HL-60 (cell line): ENCODE results near the gene CLDN14.

Experiments used
- DNase-seq, 2 experiments: peaks; one replicate each; pipeline ENCODE4 v3.0.0-alpha.2; 2010 to 2020; ENCODE audit warnings: low read depth in 1 of 2, low spot score in 1 of 2
- H3K27ac ChIP-seq: fragments of 250-450 bp; sonication (Bioruptor Pico); replicated peaks from 2 replicates; pipeline ENCODE4 v1.5.1; 2020; ENCODE audit warnings: mild to moderate bottlenecking, moderate library complexity
- H3K27me3 ChIP-seq: fragments of 250-450 bp; sonication (Bioruptor Pico); 2 replicates; pipeline ENCODE4 v1.5.1; 2021; ENCODE audit warnings: mild to moderate bottlenecking, moderate library complexity; ENCODE audit not compliant: insufficient read depth, poor library complexity, severe bottlenecking
- H3K4me3 ChIP-seq: replicated peaks from 2 replicates; pipeline ENCODE4 v1.5.1; 2011; ENCODE audit warnings: mild to moderate bottlenecking, control low read depth, low read length; ENCODE audit not compliant: insufficient read depth
- GABPA ChIP-seq: IDR thresholded peaks from 2 replicates; pipeline ENCODE4 v1.6.1; 2012; ENCODE audit warnings: low read depth
- POLR2AphosphoS5 ChIP-seq: IDR thresholded peaks from 2 replicates; pipeline ENCODE4 v1.6.1; 2012; ENCODE audit warnings: low read depth
- SPI1 ChIP-seq: IDR thresholded peaks from 2 replicates; pipeline ENCODE4 v1.6.1; 2012; ENCODE audit warnings: low read depth, mild to moderate bottlenecking, borderline replicate concordance
- TF ChIP-seq, protein P1 (sequence below): IDR thresholded peaks from 2 replicates; pipeline ENCODE4 v1.6.1; 2012; ENCODE audit warnings: low read depth; ENCODE audit not compliant: insufficient replicate concordance
- TF ChIP-seq, protein P2 (sequence below): IDR thresholded peaks from one replicate; pipeline ENCODE4 v1.5.1; 2011; ENCODE audit warnings: low read length, control low read depth, inconsistent platforms; ENCODE audit not compliant: insufficient read depth

CLDN14 gene

DNA sequence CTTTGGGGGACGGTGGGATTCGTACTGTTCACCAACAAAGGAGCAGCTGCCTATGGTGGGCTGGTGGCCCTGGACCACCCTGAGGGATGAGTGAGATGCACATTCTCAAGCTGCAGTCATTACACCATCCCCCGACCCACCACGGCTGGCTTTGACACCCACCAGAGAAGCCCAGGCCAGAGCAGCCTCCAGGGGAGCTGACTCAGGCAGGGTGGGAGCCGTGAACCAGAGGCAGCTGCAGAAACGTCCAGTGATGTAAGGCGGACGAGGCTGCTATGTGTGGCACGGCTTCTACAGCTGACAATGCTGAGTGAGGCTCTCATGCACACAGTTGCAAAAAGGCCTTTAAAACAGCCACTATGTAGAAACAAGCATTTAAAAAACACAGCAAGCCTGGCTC, 54.6 kb downstream of the CLDN14 start:
- Histone ChIP-seq H3K4me3 (no peak overlapping the region), H3K27ac (no peak overlapping the region), H3K27me3 (no peaks in the 10 kb centered on the region)
- TF ChIP-seq, protein P1, sequence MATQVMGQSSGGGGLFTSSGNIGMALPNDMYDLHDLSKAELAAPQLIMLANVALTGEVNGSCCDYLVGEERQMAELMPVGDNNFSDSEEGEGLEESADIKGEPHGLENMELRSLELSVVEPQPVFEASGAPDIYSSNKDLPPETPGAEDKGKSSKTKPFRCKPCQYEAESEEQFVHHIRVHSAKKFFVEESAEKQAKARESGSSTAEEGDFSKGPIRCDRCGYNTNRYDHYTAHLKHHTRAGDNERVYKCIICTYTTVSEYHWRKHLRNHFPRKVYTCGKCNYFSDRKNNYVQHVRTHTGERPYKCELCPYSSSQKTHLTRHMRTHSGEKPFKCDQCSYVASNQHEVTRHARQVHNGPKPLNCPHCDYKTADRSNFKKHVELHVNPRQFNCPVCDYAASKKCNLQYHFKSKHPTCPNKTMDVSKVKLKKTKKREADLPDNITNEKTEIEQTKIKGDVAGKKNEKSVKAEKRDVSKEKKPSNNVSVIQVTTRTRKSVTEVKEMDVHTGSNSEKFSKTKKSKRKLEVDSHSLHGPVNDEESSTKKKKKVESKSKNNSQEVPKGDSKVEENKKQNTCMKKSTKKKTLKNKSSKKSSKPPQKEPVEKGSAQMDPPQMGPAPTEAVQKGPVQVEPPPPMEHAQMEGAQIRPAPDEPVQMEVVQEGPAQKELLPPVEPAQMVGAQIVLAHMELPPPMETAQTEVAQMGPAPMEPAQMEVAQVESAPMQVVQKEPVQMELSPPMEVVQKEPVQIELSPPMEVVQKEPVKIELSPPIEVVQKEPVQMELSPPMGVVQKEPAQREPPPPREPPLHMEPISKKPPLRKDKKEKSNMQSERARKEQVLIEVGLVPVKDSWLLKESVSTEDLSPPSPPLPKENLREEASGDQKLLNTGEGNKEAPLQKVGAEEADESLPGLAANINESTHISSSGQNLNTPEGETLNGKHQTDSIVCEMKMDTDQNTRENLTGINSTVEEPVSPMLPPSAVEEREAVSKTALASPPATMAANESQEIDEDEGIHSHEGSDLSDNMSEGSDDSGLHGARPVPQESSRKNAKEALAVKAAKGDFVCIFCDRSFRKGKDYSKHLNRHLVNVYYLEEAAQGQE, result no peak
- TF ChIP-seq POLR2AphosphoS5 (no peak), GABPA (no peak), SPI1 (no peak)
- TF ChIP-seq, protein P2, sequence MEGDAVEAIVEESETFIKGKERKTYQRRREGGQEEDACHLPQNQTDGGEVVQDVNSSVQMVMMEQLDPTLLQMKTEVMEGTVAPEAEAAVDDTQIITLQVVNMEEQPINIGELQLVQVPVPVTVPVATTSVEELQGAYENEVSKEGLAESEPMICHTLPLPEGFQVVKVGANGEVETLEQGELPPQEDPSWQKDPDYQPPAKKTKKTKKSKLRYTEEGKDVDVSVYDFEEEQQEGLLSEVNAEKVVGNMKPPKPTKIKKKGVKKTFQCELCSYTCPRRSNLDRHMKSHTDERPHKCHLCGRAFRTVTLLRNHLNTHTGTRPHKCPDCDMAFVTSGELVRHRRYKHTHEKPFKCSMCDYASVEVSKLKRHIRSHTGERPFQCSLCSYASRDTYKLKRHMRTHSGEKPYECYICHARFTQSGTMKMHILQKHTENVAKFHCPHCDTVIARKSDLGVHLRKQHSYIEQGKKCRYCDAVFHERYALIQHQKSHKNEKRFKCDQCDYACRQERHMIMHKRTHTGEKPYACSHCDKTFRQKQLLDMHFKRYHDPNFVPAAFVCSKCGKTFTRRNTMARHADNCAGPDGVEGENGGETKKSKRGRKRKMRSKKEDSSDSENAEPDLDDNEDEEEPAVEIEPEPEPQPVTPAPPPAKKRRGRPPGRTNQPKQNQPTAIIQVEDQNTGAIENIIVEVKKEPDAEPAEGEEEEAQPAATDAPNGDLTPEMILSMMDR, result no peak
- DNase-seq, result no peak

DNA sequence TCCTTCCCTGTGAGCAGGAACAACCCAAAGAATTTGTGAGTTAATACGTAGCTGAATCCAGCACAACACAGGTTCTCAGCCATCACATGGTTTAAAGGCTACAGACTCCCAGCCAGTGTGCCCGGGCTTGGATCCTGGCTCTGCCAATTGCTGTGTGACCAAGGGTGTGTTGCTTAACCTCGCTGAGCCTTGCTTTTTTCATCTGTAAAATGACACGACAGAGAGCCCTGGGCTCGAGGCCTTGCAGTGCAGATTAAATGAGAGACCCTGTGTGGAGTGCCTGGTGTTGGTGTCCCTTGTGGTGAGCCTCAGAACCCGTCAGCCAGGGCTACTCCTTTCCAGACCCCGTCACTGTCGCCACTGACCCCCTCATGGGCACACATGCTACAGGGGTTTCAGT, 55.3 kb downstream of the CLDN14 start:
- no peak overlapping the region for H3K27ac ChIP-seq
- no peak for DNase-seq
- TF ChIP-seq, protein P1, result no peak
- TF ChIP-seq SPI1, result no peak
- TF ChIP-seq POLR2AphosphoS5, result no peak
- no peak overlapping the region for H3K4me3 ChIP-seq
- no peaks in the 10 kb centered on the region for H3K27me3 ChIP-seq

- no peaks in the 10 kb centered on the region for H3K27me3 ChIP-seq
- no peak overlapping the region for H3K27ac ChIP-seq
- DNase-seq, result no peak
- TF ChIP-seq, protein P1, result no peak
- TF ChIP-seq POLR2AphosphoS5, result no peak
- no peak for TF ChIP-seq SPI1
- TF ChIP-seq, protein P2, result no peak
- no peak for TF ChIP-seq GABPA
- no peak overlapping the region for H3K4me3 ChIP-seq
Measured at GRCh38 chr21:36423771-36424433, 56.0 kb downstream of the CLDN14 start.
